ENCODE results near the gene EXOC2.

Gene EXOC2

DNA sequence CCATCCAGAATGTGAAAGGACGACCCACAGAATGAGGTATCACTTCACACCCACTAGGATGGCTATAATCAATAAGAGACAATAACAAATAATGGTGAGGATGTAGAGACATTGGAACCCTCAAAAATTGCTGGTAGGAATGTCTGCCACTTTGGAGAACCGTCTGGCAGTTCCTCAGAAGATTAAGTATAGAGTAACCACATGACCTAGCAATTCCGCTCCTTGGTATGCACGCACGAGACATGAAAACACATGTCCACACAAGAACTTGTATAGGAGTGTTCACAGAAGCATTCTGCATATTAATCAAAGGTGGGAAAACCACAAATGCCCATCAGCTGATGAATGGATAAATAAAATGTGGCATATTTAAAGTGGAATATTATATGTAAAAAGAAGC is 200.8 kb downstream of the EXOC2 start:
- no peak overlapping the region for H3K4me3 ChIP-seq (ENCODE audit: low read depth, low read length)
- TF ChIP-seq CTCF (IDR thresholded peaks at IDR 0.05; ENCODE audit: insufficient read depth, low read depth, low read length, missing control alignments), result no peak
- DNase-seq (ENCODE audit: low read depth), result no peak

DNA sequence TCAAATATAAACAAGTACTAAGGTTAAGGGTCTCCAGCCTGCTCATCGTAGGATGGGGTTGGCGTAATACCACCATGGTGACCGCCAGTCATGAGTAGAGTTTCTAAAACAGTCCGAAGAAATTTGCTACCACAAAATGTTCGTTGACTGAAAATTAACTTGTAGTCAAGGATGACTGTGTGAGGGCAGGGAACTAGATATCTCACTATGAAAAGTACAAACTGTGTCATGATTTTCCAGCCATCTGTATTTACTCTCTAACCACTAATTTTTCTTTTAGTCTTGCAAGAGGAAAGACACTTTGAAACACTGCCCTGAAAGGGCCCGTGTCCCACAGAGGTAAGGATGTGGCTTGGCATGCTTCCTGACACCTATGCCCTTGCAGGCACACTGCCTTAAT is 201.7 kb downstream of the EXOC2 start:
- DNase-seq (ENCODE audit: low read depth), result no peak
- no peak overlapping the region for H3K4me3 ChIP-seq (ENCODE audit: low read depth, low read length)
- TF ChIP-seq CTCF (IDR thresholded peaks at IDR 0.05; ENCODE audit: insufficient read depth, low read depth, low read length, missing control alignments), result no peak

- DNase-seq (ENCODE audit: low read depth), result peak; percentile 49
- H3K4me3 ChIP-seq (ENCODE audit: low read depth, low read length), result no peak overlapping the region
- no peak for TF ChIP-seq CTCF (IDR thresholded peaks at IDR 0.05; ENCODE audit: insufficient read depth, low read depth, low read length, missing control alignments)
Measured at GRCh38 chr6:490251-491037, 202.5 kb downstream of the EXOC2 start.

- no peak overlapping the region for H3K4me3 ChIP-seq (ENCODE audit: low read depth, low read length)
- DNase-seq (ENCODE audit: low read depth), result no peak
Measured at GRCh38 chr6:489762-490161, 203.2 kb downstream of the EXOC2 start.

GRCh38 chr6:489001-489400 is 203.9 kb downstream of the EXOC2 start:
- no peak for TF ChIP-seq CTCF (IDR thresholded peaks at IDR 0.05; ENCODE audit: insufficient read depth, low read depth, low read length, missing control alignments)
- DNase-seq (ENCODE audit: low read depth), result peak; percentile 37
- no peak overlapping the region for H3K4me3 ChIP-seq (ENCODE audit: low read depth, low read length)

More at GRCh38 chr6:489762-490161, 203.2 kb downstream of the EXOC2 start:
- no peak for TF ChIP-seq CTCF (IDR thresholded peaks at IDR 0.05; ENCODE audit: insufficient read depth, low read depth, low read length, missing control alignments)

DNA sequence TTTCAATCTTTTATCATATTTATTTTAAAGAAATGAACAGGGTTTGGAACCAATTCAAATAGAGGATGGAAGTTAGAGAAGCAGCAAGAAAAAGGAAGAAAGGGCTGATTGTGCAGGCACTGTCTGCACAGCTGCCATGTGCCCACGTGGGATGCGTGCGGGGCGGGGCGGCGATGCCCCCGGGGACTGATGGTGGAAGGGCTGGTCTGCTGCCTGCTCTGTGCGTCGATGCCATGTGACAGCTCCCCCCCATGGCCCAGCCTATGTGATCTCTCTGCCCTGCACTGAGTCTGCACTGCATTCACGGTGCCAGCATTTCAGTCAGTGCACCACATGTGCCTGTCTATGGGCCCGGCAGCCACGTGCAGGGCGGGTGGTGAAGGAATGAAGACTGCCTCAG is 205.0 kb downstream of the EXOC2 start:
- no peak overlapping the region for H3K4me3 ChIP-seq (ENCODE audit: low read depth, low read length)
- no peak for TF ChIP-seq CTCF (IDR thresholded peaks at IDR 0.05; ENCODE audit: insufficient read depth, low read depth, low read length, missing control alignments)
- DNase-seq (ENCODE audit: low read depth), result no peak

GRCh38 chr6:485655-486170 is 207.2 kb downstream of the EXOC2 start:
- H3K4me3 ChIP-seq (ENCODE audit: low read depth, low read length), result no peak overlapping the region
- no peak for DNase-seq (ENCODE audit: low read depth)
- TF ChIP-seq CTCF (IDR thresholded peaks at IDR 0.05; ENCODE audit: insufficient read depth, low read depth, low read length, missing control alignments), result no peak

Data from GM12865 (cell line).